ENCODE results near the gene KIAA1217.

The KIAA1217 gene

DNA sequence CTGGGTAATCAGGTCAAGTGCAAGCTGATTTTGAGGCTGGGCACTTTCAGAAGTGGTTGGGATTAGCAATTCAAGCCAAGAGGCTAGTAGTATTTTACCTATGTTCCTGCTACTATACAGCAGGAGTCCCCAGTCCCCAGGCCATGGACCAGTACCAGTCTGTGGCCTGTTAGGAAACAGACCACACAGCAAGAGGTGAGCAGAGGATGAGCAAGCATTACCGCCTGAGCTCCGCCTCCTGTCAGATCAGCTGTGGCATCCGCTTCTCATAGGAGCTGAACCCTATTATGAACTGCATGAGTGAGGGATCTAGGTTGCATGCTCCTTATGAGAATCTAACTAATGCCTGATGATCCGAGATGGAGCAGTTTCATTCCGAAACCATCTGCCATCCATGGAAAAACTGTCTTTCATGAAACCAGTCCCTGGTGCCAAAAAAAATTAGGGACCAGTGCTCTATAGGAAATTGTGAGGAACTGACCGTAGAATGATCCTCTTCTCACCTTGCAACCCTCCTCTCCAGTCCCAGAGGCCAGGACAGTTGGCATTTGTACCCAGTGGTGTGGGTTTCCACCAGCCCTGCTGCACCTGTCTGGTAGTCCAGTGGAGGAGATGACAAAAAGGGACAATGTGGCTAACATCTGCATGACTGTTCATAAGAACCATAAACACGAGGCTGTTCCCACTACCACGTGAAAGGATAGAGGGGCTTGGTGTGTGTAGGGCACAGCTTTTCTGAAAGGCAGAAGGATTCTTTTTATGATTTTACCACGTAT lies 172.5 kb downstream of the KIAA1217 start:
- TF ChIP-seq TAF1 (IDR thresholded peaks at IDR 0.05; ENCODE audit: borderline replicate concordance, insufficient read depth, low read length) (no peak), POLR2AphosphoS5 (IDR thresholded peaks at IDR 0.05; ENCODE audit: low read depth, low read length) (no peak), FOXP2 (optimal IDR thresholded peaks at IDR 0.05; ENCODE audit: borderline replicate concordance, extremely low read depth, extremely low read length, insufficient read depth) (no peak), SIN3A (IDR thresholded peaks at IDR 0.05; ENCODE audit: borderline replicate concordance, insufficient read depth, low read length) (no peak)
- TF ChIP-seq, protein P1, sequence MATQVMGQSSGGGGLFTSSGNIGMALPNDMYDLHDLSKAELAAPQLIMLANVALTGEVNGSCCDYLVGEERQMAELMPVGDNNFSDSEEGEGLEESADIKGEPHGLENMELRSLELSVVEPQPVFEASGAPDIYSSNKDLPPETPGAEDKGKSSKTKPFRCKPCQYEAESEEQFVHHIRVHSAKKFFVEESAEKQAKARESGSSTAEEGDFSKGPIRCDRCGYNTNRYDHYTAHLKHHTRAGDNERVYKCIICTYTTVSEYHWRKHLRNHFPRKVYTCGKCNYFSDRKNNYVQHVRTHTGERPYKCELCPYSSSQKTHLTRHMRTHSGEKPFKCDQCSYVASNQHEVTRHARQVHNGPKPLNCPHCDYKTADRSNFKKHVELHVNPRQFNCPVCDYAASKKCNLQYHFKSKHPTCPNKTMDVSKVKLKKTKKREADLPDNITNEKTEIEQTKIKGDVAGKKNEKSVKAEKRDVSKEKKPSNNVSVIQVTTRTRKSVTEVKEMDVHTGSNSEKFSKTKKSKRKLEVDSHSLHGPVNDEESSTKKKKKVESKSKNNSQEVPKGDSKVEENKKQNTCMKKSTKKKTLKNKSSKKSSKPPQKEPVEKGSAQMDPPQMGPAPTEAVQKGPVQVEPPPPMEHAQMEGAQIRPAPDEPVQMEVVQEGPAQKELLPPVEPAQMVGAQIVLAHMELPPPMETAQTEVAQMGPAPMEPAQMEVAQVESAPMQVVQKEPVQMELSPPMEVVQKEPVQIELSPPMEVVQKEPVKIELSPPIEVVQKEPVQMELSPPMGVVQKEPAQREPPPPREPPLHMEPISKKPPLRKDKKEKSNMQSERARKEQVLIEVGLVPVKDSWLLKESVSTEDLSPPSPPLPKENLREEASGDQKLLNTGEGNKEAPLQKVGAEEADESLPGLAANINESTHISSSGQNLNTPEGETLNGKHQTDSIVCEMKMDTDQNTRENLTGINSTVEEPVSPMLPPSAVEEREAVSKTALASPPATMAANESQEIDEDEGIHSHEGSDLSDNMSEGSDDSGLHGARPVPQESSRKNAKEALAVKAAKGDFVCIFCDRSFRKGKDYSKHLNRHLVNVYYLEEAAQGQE (IDR thresholded peaks at IDR 0.05; ENCODE audit: insufficient read depth in 1 of 2, low read depth in 2 of 2, low read length in 2 of 2) = no peak

DNA sequence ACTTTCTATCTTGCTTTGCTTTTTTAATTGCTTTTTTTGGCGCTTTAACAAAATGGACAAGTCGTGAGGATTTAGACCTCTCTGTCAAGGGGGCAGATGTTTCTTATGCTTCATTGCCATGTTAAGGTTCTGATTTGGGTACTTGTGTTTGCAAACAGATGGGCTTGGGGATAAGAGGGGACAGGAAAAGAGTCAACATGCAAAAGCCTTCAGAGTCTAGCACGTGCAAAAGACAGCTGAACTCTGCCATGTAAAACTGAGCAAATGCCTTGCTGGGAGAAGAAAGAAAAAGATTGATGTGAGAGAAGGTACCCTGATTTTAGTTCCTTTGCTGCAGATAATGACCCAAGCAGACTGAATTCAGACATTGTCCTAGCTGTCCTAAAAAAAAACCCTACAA lies 173.1 kb downstream of the KIAA1217 start:
- TF ChIP-seq TAF1 (IDR thresholded peaks at IDR 0.05; ENCODE audit: borderline replicate concordance, insufficient read depth, low read length) (no peak), SIN3A (IDR thresholded peaks at IDR 0.05; ENCODE audit: borderline replicate concordance, insufficient read depth, low read length) (no peak), POLR2AphosphoS5 (IDR thresholded peaks at IDR 0.05; ENCODE audit: low read depth, low read length) (no peak), FOXP2 (optimal IDR thresholded peaks at IDR 0.05; ENCODE audit: borderline replicate concordance, extremely low read depth, extremely low read length, insufficient read depth) (no peak)
- TF ChIP-seq, protein P1 (IDR thresholded peaks at IDR 0.05; ENCODE audit: insufficient read depth in 1 of 2, low read depth in 2 of 2, low read length in 2 of 2) = no peak

DNA sequence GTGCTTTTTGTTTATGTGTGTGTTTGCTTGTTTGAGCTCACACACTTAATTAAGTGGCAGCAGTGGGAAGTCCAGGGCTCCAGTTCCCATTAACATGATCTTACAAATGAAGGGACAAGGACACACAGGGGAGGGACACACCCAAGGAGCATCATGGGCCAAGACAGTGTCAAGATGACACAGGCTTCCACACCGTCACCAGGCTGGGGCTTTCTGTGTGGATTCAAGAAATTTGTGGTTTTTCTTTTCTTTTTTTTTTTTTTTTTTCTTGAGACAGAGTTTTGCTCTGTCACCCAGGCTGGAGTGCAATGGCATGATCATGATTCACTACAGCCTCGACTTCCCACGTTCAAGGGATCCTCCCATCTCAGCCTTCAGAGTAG lies 173.6 kb downstream of the KIAA1217 start:
- TF ChIP-seq, protein P1 (IDR thresholded peaks at IDR 0.05; ENCODE audit: insufficient read depth in 1 of 2, low read depth in 2 of 2, low read length in 2 of 2) = no peak
- TF ChIP-seq TAF1 (IDR thresholded peaks at IDR 0.05; ENCODE audit: borderline replicate concordance, insufficient read depth, low read length) (no peak), POLR2AphosphoS5 (IDR thresholded peaks at IDR 0.05; ENCODE audit: low read depth, low read length) (no peak), FOXP2 (optimal IDR thresholded peaks at IDR 0.05; ENCODE audit: borderline replicate concordance, extremely low read depth, extremely low read length, insufficient read depth) (no peak)

DNA sequence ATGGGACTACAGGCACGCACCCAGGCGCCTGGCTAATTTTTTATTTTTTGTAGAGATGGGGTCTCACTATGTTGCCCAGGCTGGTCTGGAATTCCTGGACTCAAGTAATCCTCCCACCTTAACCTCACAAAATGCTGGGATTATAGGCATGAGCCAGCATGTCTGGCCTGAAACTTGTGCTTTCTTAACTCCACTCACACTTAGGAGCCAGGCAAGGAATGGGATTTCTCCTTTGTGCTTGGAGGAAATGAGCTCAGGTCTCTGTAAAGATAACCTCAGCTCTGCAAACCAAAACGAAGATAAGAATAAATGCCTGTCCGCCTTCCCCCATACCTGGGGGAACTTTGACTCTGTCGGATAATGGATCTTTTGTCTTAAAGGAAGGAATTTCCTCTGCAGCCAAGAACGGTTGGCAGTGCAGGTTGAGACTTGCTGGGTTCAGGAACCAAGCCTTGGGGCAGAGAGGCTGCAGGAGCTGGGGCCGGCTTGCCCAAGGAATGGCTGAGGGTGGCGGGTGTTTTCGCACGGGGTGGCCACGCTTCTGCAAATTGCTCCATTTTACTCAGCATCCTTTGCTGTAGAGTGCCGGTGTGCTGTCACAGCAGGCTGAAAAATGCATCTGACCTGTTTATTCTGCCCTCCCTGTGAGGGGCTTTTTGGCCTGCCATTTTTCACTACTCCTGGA lies 174.2 kb downstream of the KIAA1217 start:
- no peak for TF ChIP-seq POLR2AphosphoS5 (IDR thresholded peaks at IDR 0.05; ENCODE audit: low read depth, low read length)
- no peak for TF ChIP-seq FOXP2 (optimal IDR thresholded peaks at IDR 0.05; ENCODE audit: borderline replicate concordance, extremely low read depth, extremely low read length, insufficient read depth)
- TF ChIP-seq SIN3A (IDR thresholded peaks at IDR 0.05; ENCODE audit: borderline replicate concordance, insufficient read depth, low read length) = no peak
- TF ChIP-seq, protein P1 (IDR thresholded peaks at IDR 0.05; ENCODE audit: insufficient read depth in 1 of 2, low read depth in 2 of 2, low read length in 2 of 2) = no peak
- TF ChIP-seq TAF1 (IDR thresholded peaks at IDR 0.05; ENCODE audit: borderline replicate concordance, insufficient read depth, low read length) = no peak

Measured in PFSK-1 (cell line).